ENCODE data around the gene SPATC1L. TPM values are rescaled to one million over a fixed set of nuclear protein-coding genes. Genes with fewer than 3 reads are reported as not detected.

The SPATC1L gene
- total and polyA plus RNA-seq, 2 donors (not counting 3 experiments of a cell fraction or from before 2014, with no cell fraction given): 11.5 to 15.3 TPM

DNA sequence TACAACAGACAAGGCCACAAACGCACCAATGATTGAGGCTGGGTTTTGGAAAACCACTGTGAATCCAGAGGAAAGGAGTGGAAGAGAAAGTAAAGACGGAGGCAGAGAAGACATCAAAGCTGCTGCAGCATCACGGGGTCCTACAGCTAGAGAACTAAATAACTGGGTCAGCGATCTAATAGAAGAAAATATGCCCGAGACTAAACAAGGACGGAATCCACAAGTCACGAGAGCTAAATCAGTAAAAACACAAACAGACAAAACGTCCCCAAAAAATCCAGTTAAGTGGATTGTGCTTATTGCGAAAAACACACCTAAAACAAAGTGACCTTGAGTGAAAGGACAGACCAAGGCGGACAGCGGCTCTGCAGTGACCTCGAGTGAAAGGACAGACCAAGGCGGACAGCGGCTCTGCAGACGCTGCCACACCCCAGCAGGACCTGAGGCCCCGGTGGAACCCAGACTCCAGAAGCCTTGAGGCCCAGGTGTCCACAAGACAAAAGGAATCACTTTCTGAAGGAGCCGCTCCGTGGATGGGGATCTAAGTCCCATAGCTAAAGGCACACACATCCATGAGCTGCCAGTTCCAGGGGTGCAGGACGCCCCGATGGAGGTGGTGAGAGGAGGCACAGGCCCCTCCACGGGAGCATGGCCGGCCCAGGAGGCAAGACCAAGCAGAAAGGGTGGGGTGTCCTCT, 34.9 kb downstream of the SPATC1L start:
- dilution Hi-C loops (cut with MboI; ENCODE audit: extremely low pct_ligation_motif_present, low sequenced_read_pairs) (no loop called here), intact Hi-C loops (cut with micrococcal nuclease) (loop anchor here (5.0 kb wide), 1 partner anchor 78 kb away; the partner anchor contains the start of gene LSS)
- no peaks in the 10 kb centered on the region for H3K79me2 ChIP-seq (ENCODE audit: control insufficient read depth, insufficient read depth, low read length)
- BruUV-seq (replicated peaks): no TSS peak
- no peak overlapping the region for H2AFZ ChIP-seq (ENCODE audit: low read depth, low read length)
- no peak overlapping the region for H3K4me2 ChIP-seq (ENCODE audit: insufficient read depth, low read length)
- no peak overlapping the region for H3K4me3 ChIP-seq (replicated peaks in 1 of 3; ENCODE audit: insufficient read depth in 1 of 3, low read depth in 1 of 3, low read length in 3 of 3)
- ChIA-PET CTCF (interaction anchor here (1.6 kb wide), 1 partner anchor 9 kb away, joined by 6 read pairs; no protein-coding TSS in a partner anchor), POLR2A (no interaction called here)
- TF ChIP-seq MYC (IDR thresholded peaks at IDR 0.05; ENCODE audit: low read depth, low read length) (no peak), GATA2 (IDR thresholded peaks at IDR 0.05; ENCODE audit: insufficient read depth, insufficient read length, low read depth, low read length) (no peak), EZH2 (IDR thresholded peaks at IDR 0.05; ENCODE audit: borderline replicate concordance, low read depth, low read length, severe bottlenecking) (no peak), POLR2A (IDR thresholded peaks at IDR 0.05; ENCODE audit: low read depth, low read length) (no peak)
- no peak overlapping the region for H3K27ac ChIP-seq (ENCODE audit: insufficient read depth, low read depth, low read length)
- no peaks in the 10 kb centered on the region for H3K9me3 ChIP-seq (replicated peaks; ENCODE audit: control insufficient read depth, insufficient read depth, low read length)
- no peak overlapping the region for H3K9ac ChIP-seq (replicated peaks; ENCODE audit: extremely low read depth, insufficient read depth, low read length)
- no peaks in the 10 kb centered on the region for H3K27me3 ChIP-seq (ENCODE audit: control insufficient read depth in 2 of 2, insufficient read depth in 2 of 2, low read length in 2 of 2)
- no peaks in the 10 kb centered on the region for H3K9me1 ChIP-seq (replicated peaks; ENCODE audit: control insufficient read depth, extremely low read depth, insufficient read depth, low read length)
- FAIRE-seq: no peak
- H3K4me1 ChIP-seq (ENCODE audit: control insufficient read depth, extremely low read depth, insufficient read depth, low read length): no peaks in the 10 kb centered on the region
- no peaks in the 10 kb centered on the region for H4K20me1 ChIP-seq (replicated peaks; ENCODE audit: control insufficient read depth, extremely low read depth, insufficient read depth, low read length)
- DNase-seq (ENCODE audit: low read depth, low spot score): no peak
- no peaks in the 10 kb centered on the region for H3K36me3 ChIP-seq (ENCODE audit: control insufficient read depth in 2 of 2, extremely low read depth in 1 of 2, insufficient read depth in 2 of 2, low read length in 2 of 2)

GRCh38 chr21:46148106-46148505, 36.2 kb downstream of the SPATC1L start:
- FAIRE-seq: no peak
- POLR2A ChIA-PET: no interaction called here
- intact Hi-C loops (cut with micrococcal nuclease): loop anchor here (5.0 kb wide), 1 partner anchor 79 kb away; the partner anchor contains the start of gene LSS

More at GRCh38 chr21:46148106-46148505, 36.2 kb downstream of the SPATC1L start:
- no peaks in the 10 kb centered on the region for H3K9me1 ChIP-seq (replicated peaks; ENCODE audit: control insufficient read depth, extremely low read depth, insufficient read depth, low read length)
- H3K4me3 ChIP-seq (replicated peaks in 1 of 3; ENCODE audit: insufficient read depth in 1 of 3, low read depth in 1 of 3, low read length in 3 of 3): no peak overlapping the region
- H3K9ac ChIP-seq (replicated peaks; ENCODE audit: extremely low read depth, insufficient read depth, low read length): no peak overlapping the region
- BruUV-seq (replicated peaks): no TSS peak
- H3K27me3 ChIP-seq (ENCODE audit: control insufficient read depth in 2 of 2, insufficient read depth in 2 of 2, low read length in 2 of 2): no peaks in the 10 kb centered on the region
- H4K20me1 ChIP-seq (replicated peaks; ENCODE audit: control insufficient read depth, extremely low read depth, insufficient read depth, low read length): no peaks in the 10 kb centered on the region
- no peaks in the 10 kb centered on the region for H3K79me2 ChIP-seq (ENCODE audit: control insufficient read depth, insufficient read depth, low read length)
- TF ChIP-seq GATA2 (IDR thresholded peaks at IDR 0.05; ENCODE audit: insufficient read depth, insufficient read length, low read depth, low read length) (no peak), FOS (IDR thresholded peaks at IDR 0.05; ENCODE audit: borderline replicate concordance, insufficient read depth, low read length) (no peak), MAX (IDR thresholded peaks at IDR 0.05; ENCODE audit: insufficient read depth, insufficient read length) (no peak), POLR2A (IDR thresholded peaks at IDR 0.05; ENCODE audit: low read depth, low read length) (no peak), POLR2AphosphoS5 (IDR thresholded peaks at IDR 0.05; ENCODE audit: insufficient read depth, low read depth, low read length) (no peak), MYC (IDR thresholded peaks at IDR 0.05; ENCODE audit: low read depth, low read length) (no peak), EZH2 (IDR thresholded peaks at IDR 0.05; ENCODE audit: borderline replicate concordance, low read depth, low read length, severe bottlenecking) (no peak), JUN (IDR thresholded peaks at IDR 0.05; ENCODE audit: borderline replicate concordance, insufficient read depth, insufficient read length, low read depth) (no peak)
- TF ChIP-seq, protein P1, sequence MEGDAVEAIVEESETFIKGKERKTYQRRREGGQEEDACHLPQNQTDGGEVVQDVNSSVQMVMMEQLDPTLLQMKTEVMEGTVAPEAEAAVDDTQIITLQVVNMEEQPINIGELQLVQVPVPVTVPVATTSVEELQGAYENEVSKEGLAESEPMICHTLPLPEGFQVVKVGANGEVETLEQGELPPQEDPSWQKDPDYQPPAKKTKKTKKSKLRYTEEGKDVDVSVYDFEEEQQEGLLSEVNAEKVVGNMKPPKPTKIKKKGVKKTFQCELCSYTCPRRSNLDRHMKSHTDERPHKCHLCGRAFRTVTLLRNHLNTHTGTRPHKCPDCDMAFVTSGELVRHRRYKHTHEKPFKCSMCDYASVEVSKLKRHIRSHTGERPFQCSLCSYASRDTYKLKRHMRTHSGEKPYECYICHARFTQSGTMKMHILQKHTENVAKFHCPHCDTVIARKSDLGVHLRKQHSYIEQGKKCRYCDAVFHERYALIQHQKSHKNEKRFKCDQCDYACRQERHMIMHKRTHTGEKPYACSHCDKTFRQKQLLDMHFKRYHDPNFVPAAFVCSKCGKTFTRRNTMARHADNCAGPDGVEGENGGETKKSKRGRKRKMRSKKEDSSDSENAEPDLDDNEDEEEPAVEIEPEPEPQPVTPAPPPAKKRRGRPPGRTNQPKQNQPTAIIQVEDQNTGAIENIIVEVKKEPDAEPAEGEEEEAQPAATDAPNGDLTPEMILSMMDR (IDR thresholded peaks at IDR 0.05; ENCODE audit: extremely low read depth in 1 of 2, insufficient read depth in 1 of 2, low read depth in 1 of 2, low read length in 2 of 2): no peak
- dilution Hi-C loops (cut with MboI; ENCODE audit: extremely low pct_ligation_motif_present, low sequenced_read_pairs): no loop called here
- H3K27ac ChIP-seq (ENCODE audit: insufficient read depth, low read depth, low read length): no peak overlapping the region
- DNase-seq (ENCODE audit: low read depth, low spot score): no peak
- peaks cover 3% of the 10 kb centered on the region for H3K4me1 ChIP-seq (ENCODE audit: control insufficient read depth, extremely low read depth, insufficient read depth, low read length)
- no peaks in the 10 kb centered on the region for H3K36me3 ChIP-seq (ENCODE audit: control insufficient read depth in 2 of 2, extremely low read depth in 1 of 2, insufficient read depth in 2 of 2, low read length in 2 of 2)
- no peak overlapping the region for H3K4me2 ChIP-seq (ENCODE audit: insufficient read depth, low read length)
- H2AFZ ChIP-seq (ENCODE audit: low read depth, low read length): no peak overlapping the region
- H3K9me3 ChIP-seq (replicated peaks; ENCODE audit: control insufficient read depth, insufficient read depth, low read length): no peaks in the 10 kb centered on the region
- CTCF ChIA-PET: no interaction called here
